HepG2 (cell line): ENCODE data around the gene STAT5A. TPM values are rescaled to one million over a fixed set of nuclear protein-coding genes. Genes with fewer than 3 reads are reported as not detected.
A peak's percentile ranks its signal among the peaks of the same experiment; 100 is the strongest.

Experiments
- BRCA1 ChIP-seq: sonication (generic); formaldehyde crosslinking; IDR thresholded peaks from 2 replicates; pipeline ENCODE4 v1.4.0; 2020; ENCODE audit warnings: missing genetic modification reagents
- CC2D1A ChIP-seq: sonication (generic); formaldehyde crosslinking; IDR thresholded peaks from 2 replicates; pipeline ENCODE4 v1.8.1; 2023; ENCODE audit warnings: mild to moderate bottlenecking, missing genetic modification reagents
- EHMT2 ChIP-seq: fragments of 200-600 bp; sonication (generic); IDR thresholded peaks from 2 replicates; pipeline ENCODE4 v1.7.0; 2017; ENCODE audit warnings: antibody characterized with exemption, low read depth, low read length, borderline replicate concordance
- GATAD2A ChIP-seq: IDR thresholded peaks from 2 replicates; pipeline ENCODE4 v1.6.1; 2016
- HOXA3 ChIP-seq: sonication (generic); formaldehyde crosslinking; IDR thresholded peaks from 2 replicates; pipeline ENCODE4 v1.5.0; 2020; ENCODE audit warnings: missing genetic modification reagents
- NR2F6 ChIP-seq, 2 experiments: IDR thresholded peaks; 2 replicates each; pipeline ENCODE4 v1.6.1; 2016; ENCODE audit warnings: antibody characterized with exemption in 1 of 2, mild to moderate bottlenecking in 1 of 2
- POLR2AphosphoS5 ChIP-seq: IDR thresholded peaks from 2 replicates; pipeline ENCODE4 v1.6.1; 2012; ENCODE audit warnings: low read depth, low read length
- REL ChIP-seq: sonication (generic); formaldehyde crosslinking; conservative IDR thresholded peaks from 2 replicates; pipeline ENCODE4 v1.8.0; 2022; ENCODE audit warnings: mild to moderate bottlenecking, missing genetic modification reagents, moderate library complexity
- REPIN1 ChIP-seq: sonication (generic); formaldehyde crosslinking; IDR thresholded peaks from 2 replicates; pipeline ENCODE4 v1.8.0; 2022; ENCODE audit warnings: missing genetic modification reagents, low read depth, mild to moderate bottlenecking, borderline replicate concordance
- RXRB ChIP-seq: IDR thresholded peaks from 2 replicates; pipeline ENCODE4 v1.6.1; 2016; ENCODE audit warnings: borderline replicate concordance, missing genetic modification reagents, missing compliant biosample characterization
- SMAD9 ChIP-seq: sonication (generic); formaldehyde crosslinking; IDR thresholded peaks from 2 replicates; pipeline ENCODE4 v1.5.1; 2020; ENCODE audit warnings: mild to moderate bottlenecking, missing genetic modification reagents
- SUZ12 ChIP-seq: fragments of 150-350 bp; IDR thresholded peaks from 2 replicates; pipeline ENCODE4 v1.6.1; 2014; ENCODE audit warnings: low read depth, low read length
- TGIF2 ChIP-seq: IDR thresholded peaks from 2 replicates; pipeline ENCODE4 v1.6.1; 2016; ENCODE audit warnings: control low read depth, missing compliant biosample characterization
- ZBTB43 ChIP-seq: sonication (generic); formaldehyde crosslinking; conservative IDR thresholded peaks from 2 replicates; pipeline ENCODE4 v1.4.0; 2020; ENCODE audit warnings: missing genetic modification reagents
- ZBTB7A ChIP-seq: sonication (generic); formaldehyde crosslinking; IDR thresholded peaks from 2 replicates; pipeline ENCODE4 v1.8.0; 2022; ENCODE audit warnings: mild to moderate bottlenecking, missing genetic modification reagents
- ZNF143 ChIP-seq: sonication (generic); formaldehyde crosslinking; IDR thresholded peaks from 2 replicates; pipeline ENCODE4 v1.4.0; 2020; ENCODE audit warnings: missing genetic modification reagents
- ZNF34 ChIP-seq: sonication (generic); formaldehyde crosslinking; IDR thresholded peaks from 2 replicates; pipeline ENCODE4 v1.4.0; 2020; ENCODE audit warnings: mild to moderate bottlenecking, missing genetic modification reagents, borderline replicate concordance
- ZNF547 ChIP-seq: sonication (generic); formaldehyde crosslinking; IDR thresholded peaks from 2 replicates; pipeline ENCODE4 v1.5.1; 2020; ENCODE audit warnings: mild to moderate bottlenecking, missing genetic modification reagents
- ZNF720 ChIP-seq: sonication (generic); formaldehyde crosslinking; IDR thresholded peaks from 2 replicates; pipeline ENCODE4 v1.4.0; 2020; ENCODE audit warnings: missing genetic modification reagents
- ZNF75D ChIP-seq: sonication (generic); formaldehyde crosslinking; IDR thresholded peaks from 2 replicates; pipeline ENCODE4 v1.8.1; 2023; ENCODE audit warnings: missing genetic modification reagents, mild to moderate bottlenecking, borderline replicate concordance
- ZSCAN9 ChIP-seq: IDR thresholded peaks from 2 replicates; pipeline ENCODE4 v1.6.1; 2016; ENCODE audit warnings: borderline replicate concordance
- polyA plus RNA-seq, 8 experiments: library from polyadenylated mRNA; depleted of rRNA in 3 of 8; stranded (reverse) in 7 of 8; unstranded in 1 of 8; fragments of >200 nt; fragmentation: Illumina TruSeq in 4 of 8; extraction: Trizol in 4 of 8; gene quantifications; 2 replicates each; pipeline versions ENCODE4 v1.2.1 to v1.2.3, GENCODE V29; 2011 to 2016; ENCODE audit warnings: low read depth in 4 of 8, missing spikeins in 1 of 8, mixed read lengths in 1 of 8; ENCODE audit not compliant: insufficient read depth in 1 of 8
- total RNA-seq, 5 experiments: library from RNA; depleted of rRNA; stranded (reverse); fragments of >200 nt; fragmentation: Illumina TruSeq; extraction: Trizol; gene quantifications; 2 replicates each; pipeline ENCODE4 v1.2.3, GENCODE V29; 2016; ENCODE audit warnings: low read depth in 1 of 5
- TF ChIP-seq, protein P1 (sequence below): sonication (generic); formaldehyde crosslinking; IDR thresholded peaks from one replicate; pipeline ENCODE4 v1.5.1; 2020; ENCODE audit warnings: mild to moderate bottlenecking, missing genetic modification reagents; ENCODE audit errors: not compliant biosample characterization

STAT5A gene
- total and polyA plus RNA-seq, 2 of the 13 experiments (the other 11 are each of a cell fraction or from before 2014, with no cell fraction given): 1.4 to 4.1 TPM

- TF ChIP-seq EHMT2: no peak
- TF ChIP-seq ZBTB7A (CRISPR knock-in tag): peak; percentile 80
- peak; percentile 73; the same call in 1 of the 2 replicates for TF ChIP-seq HOXA3 (CRISPR knock-in tag)
- TF ChIP-seq POLR2AphosphoS5: peak; percentile 63; the same call in 1 of the 2 replicates
- TF ChIP-seq GATAD2A (CRISPR knock-in tag): peak; percentile 63
- TF ChIP-seq SUZ12: no peak
- TF ChIP-seq RXRB: peak; percentile 33; the same call in 1 of the 2 replicates
- TF ChIP-seq ZNF75D: no peak
- TF ChIP-seq REPIN1: peak; percentile 59; the same call in 1 of the 2 replicates
- TF ChIP-seq TGIF2 (CRISPR knock-in tag): peak; percentile 74; the same call in 1 of the 2 replicates
- no peak for TF ChIP-seq ZNF720
- no peak for TF ChIP-seq CC2D1A (CRISPR knock-in tag)
- no peak for TF ChIP-seq ZBTB43 (CRISPR knock-in tag)
- TF ChIP-seq SMAD9 (CRISPR knock-in tag): no peak
- peak; percentile 29; the same call in 1 of the 2 replicates for TF ChIP-seq ZNF547
- TF ChIP-seq REL (CRISPR knock-in tag): no peak
- peak; percentile 33; the same call in 1 of the 2 replicates for TF ChIP-seq NR2F6 (IDR thresholded peaks at IDR 0.05)
- peak; percentile 71; the same call in 1 of the 2 replicates for TF ChIP-seq NR2F6 (CRISPR knock-in tag; IDR thresholded peaks at IDR 0.05)
- no peak; the same call in 1 of the 2 replicates for TF ChIP-seq BRCA1 (CRISPR knock-in tag)
- TF ChIP-seq ZNF34 (CRISPR knock-in tag): peak; percentile 92
- TF ChIP-seq ZSCAN9 (CRISPR knock-in tag): no peak; the same call in 1 of the 2 replicates
- 0 out of 2 replicates have a peak, but pooled peaks have one; percentile 21 for TF ChIP-seq ZNF143
- TF ChIP-seq, protein P1, sequence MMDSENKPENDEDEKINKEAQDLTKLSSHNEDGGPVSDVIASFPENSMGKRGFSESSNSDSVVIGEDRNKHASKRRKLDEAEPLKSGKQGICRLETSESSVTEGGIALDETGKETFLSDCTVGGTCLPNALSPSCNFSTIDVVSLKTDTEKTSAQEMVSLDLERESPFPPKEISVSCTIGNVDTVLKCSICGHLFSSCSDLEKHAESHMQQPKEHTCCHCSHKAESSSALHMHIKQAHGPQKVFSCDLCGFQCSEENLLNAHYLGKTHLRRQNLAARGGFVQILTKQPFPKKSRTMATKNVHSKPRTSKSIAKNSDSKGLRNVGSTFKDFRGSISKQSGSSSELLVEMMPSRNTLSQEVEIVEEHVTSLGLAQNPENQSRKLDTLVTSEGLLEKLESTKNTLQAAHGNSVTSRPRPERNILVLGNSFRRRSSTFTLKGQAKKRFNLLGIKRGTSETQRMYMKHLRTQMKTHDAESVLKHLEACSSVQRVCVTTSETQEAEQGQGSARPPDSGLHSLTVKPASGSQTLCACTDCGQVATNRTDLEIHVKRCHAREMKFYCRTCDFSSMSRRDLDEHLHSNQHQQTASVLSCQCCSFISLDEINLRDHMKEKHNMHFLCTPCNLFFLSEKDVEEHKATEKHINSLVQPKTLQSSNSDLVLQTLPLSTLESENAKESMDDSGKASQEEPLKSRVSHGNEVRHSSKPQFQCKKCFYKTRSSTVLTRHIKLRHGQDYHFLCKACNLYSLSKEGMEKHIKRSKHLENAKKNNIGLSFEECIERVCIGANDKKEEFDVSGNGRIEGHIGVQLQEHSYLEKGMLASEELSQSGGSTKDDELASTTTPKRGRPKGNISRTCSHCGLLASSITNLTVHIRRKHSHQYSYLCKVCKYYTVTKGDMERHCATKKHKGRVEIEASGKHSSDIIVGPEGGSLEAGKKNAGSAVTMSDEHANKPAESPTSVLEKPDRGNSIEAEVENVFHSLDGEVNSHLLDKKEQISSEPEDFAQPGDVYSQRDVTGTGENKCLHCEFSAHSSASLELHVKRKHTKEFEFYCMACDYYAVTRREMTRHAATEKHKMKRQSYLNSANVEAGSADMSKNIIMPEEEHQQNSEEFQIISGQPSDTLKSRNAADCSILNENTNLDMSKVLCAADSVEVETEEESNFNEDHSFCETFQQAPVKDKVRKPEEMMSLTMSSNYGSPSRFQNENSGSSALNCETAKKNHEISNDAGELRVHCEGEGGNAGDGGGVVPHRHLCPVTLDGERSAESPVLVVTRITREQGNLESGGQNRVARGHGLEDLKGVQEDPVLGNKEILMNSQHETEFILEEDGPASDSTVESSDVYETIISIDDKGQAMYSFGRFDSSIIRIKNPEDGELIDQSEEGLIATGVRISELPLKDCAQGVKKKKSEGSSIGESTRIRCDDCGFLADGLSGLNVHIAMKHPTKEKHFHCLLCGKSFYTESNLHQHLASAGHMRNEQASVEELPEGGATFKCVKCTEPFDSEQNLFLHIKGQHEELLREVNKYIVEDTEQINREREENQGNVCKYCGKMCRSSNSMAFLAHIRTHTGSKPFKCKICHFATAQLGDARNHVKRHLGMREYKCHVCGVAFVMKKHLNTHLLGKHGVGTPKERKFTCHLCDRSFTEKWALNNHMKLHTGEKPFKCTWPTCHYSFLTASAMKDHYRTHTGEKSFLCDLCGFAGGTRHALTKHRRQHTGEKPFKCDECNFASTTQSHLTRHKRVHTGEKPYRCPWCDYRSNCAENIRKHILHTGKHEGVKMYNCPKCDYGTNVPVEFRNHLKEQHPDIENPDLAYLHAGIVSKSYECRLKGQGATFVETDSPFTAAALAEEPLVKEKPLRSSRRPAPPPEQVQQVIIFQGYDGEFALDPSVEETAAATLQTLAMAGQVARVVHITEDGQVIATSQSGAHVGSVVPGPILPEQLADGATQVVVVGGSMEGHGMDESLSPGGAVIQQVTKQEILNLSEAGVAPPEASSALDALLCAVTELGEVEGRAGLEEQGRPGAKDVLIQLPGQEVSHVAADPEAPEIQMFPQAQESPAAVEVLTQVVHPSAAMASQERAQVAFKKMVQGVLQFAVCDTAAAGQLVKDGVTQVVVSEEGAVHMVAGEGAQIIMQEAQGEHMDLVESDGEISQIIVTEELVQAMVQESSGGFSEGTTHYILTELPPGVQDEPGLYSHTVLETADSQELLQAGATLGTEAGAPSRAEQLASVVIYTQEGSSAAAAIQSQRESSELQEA (CRISPR knock-in tag): no peak
Measured at GRCh38 chr17:42312285-42313130, 24.2 kb downstream of the STAT5A start (continued).
